BLaER1 treated with 17β-estradiol and CSF1 and Interleukin-3, amounts not matched to agents 10 nM and 100 nM (cell line): Measurements from ENCODE around the gene DLGAP4.

Experiments
- H3K27ac ChIP-seq, 11 experiments: shearing (Covaris generic); formaldehyde crosslinking; 2 replicates each; pipeline ENCODE4 v1.8.1; 2022
- H3K27me3 ChIP-seq, 11 experiments: shearing (Covaris generic); formaldehyde crosslinking; 2 replicates each; pipeline ENCODE4 v1.8.1; 2022
- H3K36me3 ChIP-seq, 11 experiments: shearing (Covaris generic); formaldehyde crosslinking; 2 replicates each; pipeline ENCODE4 v1.8.1; 2022
- H3K4me1 ChIP-seq, 10 experiments: shearing (Covaris generic); formaldehyde crosslinking; 2 replicates each; pipeline ENCODE4 v1.8.1; 2022
- H3K4me2 ChIP-seq, 11 experiments: shearing (Covaris generic); formaldehyde crosslinking; 2 replicates each; pipeline ENCODE4 v1.8.1; 2022
- H3K4me3 ChIP-seq, 10 experiments: shearing (Covaris generic); formaldehyde crosslinking; 2 replicates each; pipeline ENCODE4 v1.8.1; 2022
- H3K9ac ChIP-seq, 11 experiments: shearing (Covaris generic); formaldehyde crosslinking; 2 replicates each; pipeline ENCODE4 v1.8.1; 2022
- H3K9me3 ChIP-seq, 11 experiments: shearing (Covaris generic); formaldehyde crosslinking; replicated peaks in 1 of 11; 2 replicates each; pipeline ENCODE4 v1.8.1; 2022
- H4K20me1 ChIP-seq, 11 experiments: shearing (Covaris generic); formaldehyde crosslinking; 2 replicates each; pipeline ENCODE4 v1.8.1; 2022
- Cebpa-rat ChIP-seq, 11 experiments: shearing (Covaris generic); IDR thresholded peaks; 2 replicates each; pipeline ENCODE4 v1.8.1; 2022

The DLGAP4 gene

DNA sequence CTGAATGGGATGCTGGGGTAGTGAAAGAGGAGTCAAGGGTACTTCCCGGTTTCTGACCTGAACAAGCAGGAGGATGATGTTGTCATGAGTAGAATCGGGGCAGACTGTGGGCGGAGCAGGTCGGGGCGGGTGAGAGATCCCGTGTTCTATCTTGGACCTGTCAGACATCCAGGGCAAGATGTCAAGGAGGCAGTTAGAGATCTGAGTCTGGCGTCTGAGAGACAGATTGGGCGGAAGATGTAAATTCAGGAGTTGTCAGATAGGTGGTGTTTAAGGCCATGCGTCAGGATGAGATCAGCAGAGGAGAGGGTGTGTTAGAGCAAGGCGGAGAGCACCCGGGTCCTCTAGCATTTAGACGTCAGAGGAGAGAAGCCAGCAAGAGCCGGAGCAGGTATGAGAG, 115.5 kb downstream of the DLGAP4 start:
- Histone ChIP-seq H3K4me3 (no peak overlapping the region), H3K27ac (no peak overlapping the region), H3K27me3 (no peaks in the 10 kb centered on the region), H3K9me3 (no peaks in the 10 kb centered on the region; a peak in 1 of 22 replicates), H3K9ac (no peak overlapping the region), H3K36me3 (no peaks in the 10 kb centered on the region), H4K20me1 (no peaks in the 10 kb centered on the region), H3K4me2 (no peak overlapping the region), H3K4me1 (no peaks in the 10 kb centered on the region)
- no peak for TF ChIP-seq Cebpa-rat (IDR thresholded peaks at IDR 0.05)

DNA sequence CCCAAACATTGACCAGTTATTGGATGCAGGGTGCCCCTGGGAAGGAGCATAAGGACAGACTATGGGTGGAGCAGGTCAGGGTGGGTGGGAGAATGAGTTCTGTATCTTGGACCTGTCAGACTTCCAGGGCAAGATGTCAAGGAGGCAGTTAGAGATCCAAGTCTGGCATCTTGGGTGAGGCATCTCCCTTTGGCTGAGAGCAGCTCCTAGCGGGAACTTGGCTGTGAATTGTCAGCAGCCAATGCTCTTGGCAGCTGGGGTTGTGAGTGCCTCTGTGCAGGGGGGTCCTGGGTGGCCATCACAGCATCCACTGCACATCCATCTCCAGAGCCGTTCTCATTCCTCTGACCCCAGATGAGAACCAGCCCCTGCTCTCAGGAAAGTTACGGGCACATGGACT, 118.2 kb downstream of the DLGAP4 start:
- Histone ChIP-seq H4K20me1 (no peaks in the 10 kb centered on the region), H3K27me3 (no peaks in the 10 kb centered on the region), H3K4me3 (no peak overlapping the region), H3K9ac (no peak overlapping the region), H3K27ac (no peak overlapping the region), H3K36me3 (no peaks in the 10 kb centered on the region), H3K4me1 (peaks cover 0 to 6% (median 0%) of the 10 kb centered on the region in 10 experiments; a peak in 3 of 20 replicates), H3K4me2 (no peak overlapping the region), H3K9me3 (no peaks in the 10 kb centered on the region; a peak in 1 of 22 replicates)
- no peak for TF ChIP-seq Cebpa-rat (IDR thresholded peaks at IDR 0.05)

DNA sequence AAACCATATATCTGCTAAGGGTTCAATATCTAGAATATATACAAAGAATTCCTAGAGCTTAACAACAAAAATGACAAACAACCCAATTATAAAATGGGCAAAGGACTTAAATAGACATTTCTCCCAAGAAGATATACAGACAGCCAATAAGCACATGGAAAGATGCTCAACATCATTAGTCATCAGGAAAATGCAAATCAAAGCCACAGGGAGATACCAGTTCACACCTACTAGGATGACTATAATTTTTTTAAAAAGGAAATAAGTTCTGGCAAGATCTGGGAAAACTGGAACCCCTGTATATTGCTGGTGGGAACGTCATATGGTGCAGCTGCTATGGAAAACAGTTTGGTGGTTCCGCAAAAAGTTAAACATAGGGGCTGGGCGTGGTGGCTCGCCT, 119.0 kb downstream of the DLGAP4 start:
- Histone ChIP-seq H3K9me3 (no peaks in the 10 kb centered on the region), H4K20me1 (no peaks in the 10 kb centered on the region), H3K4me3 (no peak overlapping the region), H3K27ac (no peak overlapping the region), H3K27me3 (no peaks in the 10 kb centered on the region), H3K9ac (no peak overlapping the region), H3K4me1 (peaks cover 0 to 6% (median 0%) of the 10 kb centered on the region in 10 experiments; a peak in 3 of 20 replicates), H3K36me3 (no peaks in the 10 kb centered on the region), H3K4me2 (no peak overlapping the region)
- TF ChIP-seq Cebpa-rat (IDR thresholded peaks at IDR 0.05): no peak

DNA sequence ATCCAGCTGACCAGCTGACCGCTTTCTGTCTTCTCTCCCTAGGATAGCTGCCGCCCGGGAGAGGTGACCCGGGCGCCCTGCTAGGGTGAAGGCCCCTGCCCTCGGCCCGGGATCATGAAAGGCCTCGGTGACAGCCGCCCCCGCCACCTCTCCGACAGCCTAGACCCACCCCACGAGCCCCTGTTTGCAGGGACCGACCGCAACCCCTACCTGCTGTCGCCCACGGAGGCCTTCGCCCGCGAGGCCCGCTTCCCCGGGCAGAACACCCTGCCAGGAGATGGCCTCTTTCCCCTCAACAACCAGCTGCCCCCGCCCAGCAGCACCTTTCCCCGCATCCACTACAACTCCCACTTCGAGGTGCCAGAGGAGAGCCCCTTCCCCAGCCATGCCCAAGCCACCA, 125.5 kb downstream of the DLGAP4 start:
- no peak overlapping the region for H3K27ac ChIP-seq
- H3K36me3 ChIP-seq: no peaks in the 10 kb centered on the region
- no peak for TF ChIP-seq Cebpa-rat (IDR thresholded peaks at IDR 0.05)
- no peaks in the 10 kb centered on the region for H3K27me3 ChIP-seq
- H3K9me3 ChIP-seq: no peaks in the 10 kb centered on the region
- no peaks in the 10 kb centered on the region; a peak in 1 of 22 replicates for H4K20me1 ChIP-seq
- H3K4me3 ChIP-seq: no peak overlapping the region
- no peak overlapping the region for H3K4me2 ChIP-seq
- no peak overlapping the region for H3K9ac ChIP-seq
- peaks cover 0 to 20% (median 13%) of the 10 kb centered on the region in 10 experiments; a peak in 15 of 20 replicates for H3K4me1 ChIP-seq

DNA sequence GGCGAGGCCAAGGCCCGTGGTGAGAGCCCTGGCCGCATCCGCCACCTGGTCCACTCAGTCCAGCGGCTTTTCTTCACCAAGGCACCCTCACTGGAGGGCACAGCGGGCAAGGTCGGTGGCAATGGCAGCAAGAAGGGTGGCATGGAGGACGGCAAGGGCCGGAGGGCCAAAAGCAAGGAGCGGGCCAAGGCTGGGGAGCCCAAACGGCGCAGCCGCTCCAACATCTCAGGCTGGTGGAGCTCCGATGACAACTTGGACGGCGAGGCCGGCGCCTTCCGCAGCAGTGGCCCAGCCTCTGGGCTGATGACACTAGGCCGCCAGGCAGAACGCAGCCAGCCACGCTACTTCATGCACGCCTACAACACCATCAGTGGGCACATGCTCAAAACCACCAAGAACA, 126.0 kb downstream of the DLGAP4 start:
- H3K9me3 ChIP-seq: no peaks in the 10 kb centered on the region
- no peak overlapping the region for H3K27ac ChIP-seq
- H3K4me3 ChIP-seq: no peak overlapping the region
- peaks cover 0 to 20% (median 12%) of the 10 kb centered on the region in 10 experiments; a peak in 15 of 20 replicates for H3K4me1 ChIP-seq
- H3K4me2 ChIP-seq: no peak overlapping the region
- H3K9ac ChIP-seq: no peak overlapping the region
- H3K27me3 ChIP-seq: no peaks in the 10 kb centered on the region
- no peaks in the 10 kb centered on the region; a peak in 1 of 22 replicates for H4K20me1 ChIP-seq
- H3K36me3 ChIP-seq: no peaks in the 10 kb centered on the region
- no peak for TF ChIP-seq Cebpa-rat (IDR thresholded peaks at IDR 0.05)

DNA sequence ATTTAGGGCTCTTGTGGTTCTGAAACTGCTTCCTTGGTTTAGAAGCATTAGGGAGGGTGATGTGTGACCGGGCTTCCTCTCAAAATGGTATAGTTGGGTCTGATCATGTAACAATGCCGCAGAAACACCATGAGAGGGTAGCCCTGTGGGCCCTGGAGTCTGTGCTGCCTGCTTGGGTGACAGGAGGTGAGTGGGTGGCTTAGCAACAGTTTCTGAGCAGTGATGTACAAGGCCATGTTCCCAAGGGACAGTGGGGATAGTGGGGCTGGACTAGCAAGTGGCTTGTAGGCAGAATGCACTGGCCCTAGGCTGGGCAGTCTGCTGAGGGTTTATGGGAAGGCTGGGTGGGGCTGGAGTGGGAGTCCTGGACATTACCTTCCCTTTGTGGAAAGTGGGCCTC, 128.2 kb downstream of the DLGAP4 start:
- Histone ChIP-seq H3K4me3 (no peak overlapping the region), H3K4me2 (peak overlapping the region in 9 of 11 experiments; percentile 5 to 61 (median 29); a peak in 16 of 22 replicates), H3K27ac (no peak overlapping the region), H3K9me3 (no peaks in the 10 kb centered on the region), H3K27me3 (no peaks in the 10 kb centered on the region), H3K4me1 (peaks cover 0 to 20% (median 12%) of the 10 kb centered on the region in 10 experiments; a peak in 15 of 20 replicates), H4K20me1 (no peaks in the 10 kb centered on the region; a peak in 1 of 22 replicates), H3K36me3 (no peaks in the 10 kb centered on the region), H3K9ac (no peak overlapping the region)
- TF ChIP-seq Cebpa-rat (IDR thresholded peaks at IDR 0.05): no peak

DNA sequence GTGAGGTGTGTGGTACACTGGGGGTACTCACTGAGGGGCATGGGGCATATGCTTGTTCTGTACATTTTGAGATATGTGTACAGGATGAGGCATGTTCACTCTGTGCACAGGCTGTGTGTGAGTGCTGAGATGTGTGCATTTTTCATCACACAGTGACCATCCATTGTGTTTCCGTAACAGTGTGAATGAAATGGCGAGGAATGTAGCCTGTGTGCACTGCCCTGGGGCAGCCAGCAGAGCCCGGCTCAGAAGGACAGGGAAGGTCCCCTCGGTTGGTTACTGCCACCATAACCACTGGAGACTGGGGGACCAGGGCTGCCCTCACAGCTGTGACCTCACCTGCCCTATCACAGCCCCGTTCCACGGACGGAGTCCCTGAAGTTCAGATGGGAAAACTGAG, 129.0 kb downstream of the DLGAP4 start:
- H3K27ac ChIP-seq: no peak overlapping the region
- no peaks in the 10 kb centered on the region for H3K9me3 ChIP-seq
- H3K4me1 ChIP-seq: peaks cover 0 to 20% (median 12%) of the 10 kb centered on the region in 10 experiments; a peak in 15 of 20 replicates
- no peak overlapping the region for H3K9ac ChIP-seq
- no peak overlapping the region for H3K4me2 ChIP-seq
- no peaks in the 10 kb centered on the region for H3K36me3 ChIP-seq
- H4K20me1 ChIP-seq: no peaks in the 10 kb centered on the region; a peak in 1 of 22 replicates
- no peak overlapping the region for H3K4me3 ChIP-seq
- no peaks in the 10 kb centered on the region for H3K27me3 ChIP-seq
- TF ChIP-seq Cebpa-rat (IDR thresholded peaks at IDR 0.05): no peak

DNA sequence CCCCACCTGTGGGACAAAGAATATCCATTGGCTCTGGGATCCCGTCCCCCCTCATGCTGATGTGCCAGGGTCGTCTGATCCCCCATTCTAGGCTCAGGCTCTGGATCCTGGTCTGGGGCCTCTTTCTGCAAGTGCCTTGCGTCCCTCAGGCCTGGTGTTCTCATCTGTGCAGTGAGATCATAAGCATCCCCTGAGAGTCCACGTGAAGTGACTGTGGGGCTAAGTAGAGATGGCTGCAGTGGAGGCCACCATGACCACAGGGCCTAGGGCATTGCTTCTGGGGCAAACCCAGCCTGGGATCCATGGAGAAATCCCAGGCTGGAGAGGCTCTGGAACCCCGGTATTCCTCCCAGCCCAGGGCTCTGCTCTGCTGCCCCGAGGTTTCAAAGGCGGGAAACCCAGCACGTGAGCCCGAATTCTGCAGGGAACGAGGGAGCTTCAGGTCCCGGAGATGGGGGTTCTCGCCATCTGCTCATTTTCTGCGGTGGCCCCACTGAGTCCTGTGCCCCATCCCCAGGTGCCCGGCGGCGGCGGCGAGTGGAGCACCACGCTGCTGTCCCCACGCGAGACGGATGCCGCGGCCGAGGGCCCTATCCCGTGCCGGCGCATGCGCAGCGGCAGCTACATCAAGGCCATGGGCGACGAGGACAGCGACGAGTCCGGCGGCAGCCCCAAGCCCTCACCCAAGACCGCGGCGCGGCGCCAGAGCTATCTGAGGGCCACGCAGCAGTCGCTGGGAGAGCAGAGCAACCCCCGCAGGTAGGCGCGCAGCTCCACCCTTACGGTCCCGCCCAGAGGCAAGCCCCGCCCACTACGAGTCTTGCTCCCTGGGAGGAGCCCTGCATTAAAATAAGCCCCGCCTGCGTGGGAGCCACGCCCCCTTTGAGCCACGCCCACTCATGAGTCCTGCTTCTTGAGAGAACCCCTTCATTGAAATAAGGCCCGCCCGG, 129.7 kb downstream of the DLGAP4 start:
- Histone ChIP-seq H4K20me1 (no peaks in the 10 kb centered on the region; a peak in 1 of 22 replicates), H3K36me3 (no peaks in the 10 kb centered on the region), H3K27me3 (no peaks in the 10 kb centered on the region), H3K4me1 (peaks cover 0 to 20% (median 12%) of the 10 kb centered on the region in 10 experiments; a peak in 16 of 20 replicates), H3K27ac (no peak overlapping the region), H3K4me3 (no peak overlapping the region), H3K9me3 (no peaks in the 10 kb centered on the region), H3K4me2 (no peak overlapping the region), H3K9ac (no peak overlapping the region)
- TF ChIP-seq Cebpa-rat (IDR thresholded peaks at IDR 0.05): no peak

DNA sequence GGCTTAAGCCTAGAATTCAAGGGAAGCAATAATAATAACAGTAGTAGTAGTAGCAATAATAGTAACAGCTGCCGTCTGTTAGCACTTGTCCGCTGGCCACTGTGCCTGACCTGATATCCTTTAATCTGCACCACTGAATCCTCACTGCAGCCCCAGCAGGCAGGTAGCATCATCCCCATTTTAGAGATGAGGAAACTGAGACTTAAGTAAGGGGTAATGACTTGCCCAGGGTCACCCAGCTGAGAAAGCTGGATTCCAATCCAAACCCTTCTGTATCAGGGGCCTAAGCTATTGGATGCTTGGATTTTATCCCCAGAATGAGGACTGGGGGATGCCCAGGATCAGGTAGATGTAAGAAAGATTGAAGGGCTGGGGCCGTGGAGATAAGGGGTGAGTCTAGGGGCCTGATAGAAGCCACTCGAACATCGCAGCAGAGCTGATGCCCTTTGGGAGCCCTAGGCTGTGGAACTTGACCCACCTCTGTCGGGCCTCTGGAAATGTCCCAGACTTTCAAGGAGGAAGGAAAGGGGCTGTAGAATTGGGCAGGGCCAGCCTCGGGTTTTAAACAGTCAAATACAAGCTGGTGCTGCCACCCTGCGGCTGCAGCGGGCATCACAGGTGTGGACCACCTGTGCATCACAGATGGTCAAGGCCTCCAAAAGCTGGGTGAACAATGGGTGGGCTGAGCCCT, 133.0 kb downstream of the DLGAP4 start:
- Histone ChIP-seq H3K4me2 (no peak overlapping the region), H3K9ac (no peak overlapping the region), H3K27me3 (no peaks in the 10 kb centered on the region), H4K20me1 (no peaks in the 10 kb centered on the region), H3K36me3 (no peaks in the 10 kb centered on the region), H3K27ac (no peak overlapping the region), H3K9me3 (no peaks in the 10 kb centered on the region), H3K4me1 (peaks cover 0 to 11% (median 7%) of the 10 kb centered on the region in 10 experiments; a peak in 16 of 20 replicates), H3K4me3 (no peak overlapping the region)
- TF ChIP-seq Cebpa-rat (IDR thresholded peaks at IDR 0.05): no peak
